Transverse colon (tissue), 4 donors: Measurements from ENCODE around the gene DKK1. TPM values are rescaled to one million over a fixed set of nuclear protein-coding genes. Genes with fewer than 3 reads are reported as not detected.
"Not testable (repeated sequence)": the region's sequence is repeated elsewhere in the genome, so short reads cannot be mapped to it uniquely, and the experiment has no call there.

Experiments used
- DNase-seq: peaks from one replicate; pipeline ENCODE4 v3.0.0-alpha.2; 2019
- H3K27ac ChIP-seq, 4 donors: fragments of 200-600 bp; sonication (generic); 2 replicates each; pipeline ENCODE4 v1.5.1; 2016 to 2018; ENCODE audit warnings: inconsistent platforms in 4 of 4
- H3K27me3 ChIP-seq: fragments of 200-600 bp; sonication (generic); 2 replicates; pipeline ENCODE4 v1.5.1; 2017; ENCODE audit warnings: inconsistent platforms
- H3K36me3 ChIP-seq, 4 donors: fragments of 200-600 bp; sonication (generic); 2 replicates each; pipeline ENCODE4 v1.5.1; 2017 to 2019; ENCODE audit warnings: inconsistent platforms in 4 of 4
- H3K4me1 ChIP-seq, 4 donors: fragments of 200-600 bp; sonication (generic); 2 replicates each; pipeline ENCODE4 v1.5.1; 2017 to 2020; ENCODE audit warnings: inconsistent platforms in 4 of 4
- H3K4me3 ChIP-seq, 4 donors: fragments of 200-600 bp; sonication (generic); 1 replicate in 1 of 4; 2 replicates in 3 of 4; pipeline versions ENCODE4 v1.5.1 to v1.6.1; 2017 to 2019; ENCODE audit warnings: inconsistent platforms in 4 of 4
- H3K9me3 ChIP-seq, 2 donors: fragments of 200-600 bp; sonication (generic); 2 replicates each; pipeline ENCODE4 v1.5.1; 2017 to 2019; ENCODE audit warnings: inconsistent platforms in 2 of 2
- CTCF ChIP-seq, 5 experiments: fragments of 200-600 bp in 3 of 5; fragments of 450-650 bp in 2 of 5; sonication (generic) in 3 of 5; IDR thresholded peaks; 1 replicate in 2 of 5; 2 replicates in 3 of 5; pipeline ENCODE4 v1.5.1; 2016 to 2017; ENCODE audit warnings: antibody characterized with exemption in 5 of 5, inconsistent platforms in 3 of 5, mild to moderate bottlenecking in 2 of 5, moderate library complexity in 1 of 5
- EP300 ChIP-seq: sonication (generic); formaldehyde crosslinking; IDR thresholded peaks from one replicate; pipeline ENCODE4 v1.6.1; 2017; ENCODE audit warnings: antibody characterized with exemption, low read depth
- POLR2A ChIP-seq: fragments of 450-650 bp; IDR thresholded peaks from one replicate; pipeline ENCODE4 v1.6.1; 2016; ENCODE audit warnings: antibody characterized with exemption, mild to moderate bottlenecking, moderate library complexity
- POLR2AphosphoS5 ChIP-seq, 3 donors: sonication (generic); formaldehyde crosslinking; IDR thresholded peaks; one replicate each; pipeline ENCODE4 v1.6.1; 2016; ENCODE audit warnings: antibody characterized with exemption in 3 of 3
- WGBS, 2 donors: methylation state at CpG; one replicate each; pipeline ENCODE4 v1.1.5; 2018; ENCODE audit warnings: low coverage in 1 of 2; 5-methylcytosine and 5-hydroxymethylcytosine counted together
- in situ Hi-C, 4 donors: fragments of 200-750 bp; cut with MboI; loops; one replicate each; pipeline versions ENCODE4 v1.15.0 to v1.15.1; 2017; ENCODE audit warnings: low sequenced_read_pairs in 3 of 4, low pct_ligation_motif_present in 1 of 4, low pct_unique_long_range_greater_than_20kb in 1 of 4
- intact Hi-C: fragments of 100-400 bp; cut with DNase I; formaldehyde crosslinking; loops from one replicate; pipeline ENCODE4 v1.15.1; 2023; ENCODE audit warnings: low total_unique reads
- total RNA-seq, 4 donors: library from RNA; depleted of rRNA; stranded (reverse); fragments of >200 nt; gene quantifications; one replicate each; pipeline ENCODE4 v1.1.0, GENCODE V29; 2016

DKK1 gene
- total RNA-seq, 4 donors from 2014 or later: 0.27 TPM; not detected in 3

- no peaks in the 10 kb centered on the region for H3K4me1 ChIP-seq
- in situ Hi-C loops: no loop called here
- no peak overlapping the region for H3K4me3 ChIP-seq
- H3K36me3 ChIP-seq: no peaks in the 10 kb centered on the region
- no peaks in the 10 kb centered on the region for H3K9me3 ChIP-seq
- H3K27me3 ChIP-seq: no peaks in the 10 kb centered on the region
- H3K27ac ChIP-seq: no peak overlapping the region
- 67 to 68% methylated on average over 2 of the region's 2 CpGs for WGBS, 2 donors
- intact Hi-C loops: no loop called here
- no peak for TF ChIP-seq CTCF (IDR thresholded peaks at IDR 0.05)
- TF ChIP-seq EP300: no peak
- TF ChIP-seq POLR2AphosphoS5 (IDR thresholded peaks at IDR 0.05): no peak
- no peak for TF ChIP-seq POLR2A
- DNase-seq: no peak
Observed at GRCh38 chr10:52351914-52352330, 37.8 kb downstream of the DKK1 start.

DNA sequence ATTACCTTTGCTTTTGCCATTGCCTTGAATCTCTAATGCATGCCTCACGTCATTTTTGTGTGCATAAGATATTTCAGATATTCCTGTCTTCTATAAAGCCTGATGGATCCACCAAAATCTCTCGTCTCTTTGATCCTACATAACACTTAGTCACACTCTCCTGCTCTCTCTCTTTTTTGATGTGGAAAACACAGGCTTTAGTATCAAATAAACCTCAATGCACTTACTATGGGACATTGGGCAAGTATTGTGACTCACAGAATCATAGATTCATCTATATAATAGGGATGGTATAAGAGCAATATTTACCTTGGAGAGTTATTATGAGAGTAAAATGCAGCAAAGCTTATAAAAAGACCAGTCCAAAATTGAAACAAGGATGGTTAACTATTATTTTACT lies 39.1 kb downstream of the DKK1 start:
- Histone ChIP-seq H3K27me3 (no peaks in the 10 kb centered on the region), H3K4me1 (no peaks in the 10 kb centered on the region), H3K27ac (no peak overlapping the region), H3K36me3 (no peaks in the 10 kb centered on the region), H3K9me3 (no peaks in the 10 kb centered on the region), H3K4me3 (no peak overlapping the region)
- in situ Hi-C loops: no loop called here
- intact Hi-C loops: no loop called here
- TF ChIP-seq POLR2A (no peak), CTCF (IDR thresholded peaks at IDR 0.05) (no peak), POLR2AphosphoS5 (IDR thresholded peaks at IDR 0.05) (no peak), EP300 (no peak)
- no peak for DNase-seq
- 75 to 89% methylated on average over 2 of the region's 2 CpGs for WGBS, 2 donors

DNA sequence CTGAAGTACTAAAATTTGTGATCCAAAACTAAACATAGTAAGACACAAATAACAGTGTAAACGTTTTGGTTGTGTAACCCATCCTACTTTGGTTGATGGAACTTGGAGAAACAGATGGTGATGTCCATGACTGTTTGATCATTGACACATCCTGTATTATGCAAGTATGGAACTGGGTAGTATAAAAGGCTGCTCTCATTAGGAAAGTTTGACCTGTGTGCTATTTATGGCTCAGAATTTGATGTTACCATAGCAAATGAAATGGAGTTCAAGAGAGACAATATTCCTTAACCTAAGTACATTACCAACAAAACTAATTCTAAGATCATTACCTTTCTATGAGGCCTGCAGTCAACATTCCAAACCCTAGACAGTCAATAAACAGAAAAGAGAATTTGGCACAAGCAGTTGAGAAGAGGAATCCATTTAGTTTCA lies 39.9 kb downstream of the DKK1 start:
- no peaks in the 10 kb centered on the region for H3K27me3 ChIP-seq
- in situ Hi-C loops: no loop called here
- TF ChIP-seq POLR2A: no peak
- no peaks in the 10 kb centered on the region for H3K36me3 ChIP-seq
- no peaks in the 10 kb centered on the region for H3K9me3 ChIP-seq
- H3K27ac ChIP-seq: no peak overlapping the region
- 22 to 29% methylated on average over 1 of the region's 1 CpG for WGBS, 2 donors
- no peak for DNase-seq
- intact Hi-C loops: no loop called here
- H3K4me3 ChIP-seq: no peak overlapping the region
- H3K4me1 ChIP-seq: no peaks in the 10 kb centered on the region

- WGBS, 2 donors: 39 to 52% methylated on average over 2 of the region's 2 CpGs
- in situ Hi-C loops: no loop called here
- Histone ChIP-seq H3K9me3 (no peaks in the 10 kb centered on the region), H3K27me3 (no peaks in the 10 kb centered on the region), H3K4me1 (no peaks in the 10 kb centered on the region), H3K36me3 (no peaks in the 10 kb centered on the region), H3K27ac (no peak overlapping the region), H3K4me3 (no peak overlapping the region)
- DNase-seq: no peak
- intact Hi-C loops: no loop called here
- TF ChIP-seq EP300 (no peak), CTCF (IDR thresholded peaks at IDR 0.05) (no peak), POLR2AphosphoS5 (IDR thresholded peaks at IDR 0.05) (no peak), POLR2A (no peak)
Observed at GRCh38 chr10:52357971-52358370, 43.9 kb downstream of the DKK1 start.

GRCh38 chr10:52359441-52359840 lies 45.4 kb downstream of the DKK1 start:
- no peak for DNase-seq
- WGBS, 2 donors: 73 to 86% methylated on average over 1 of the region's 1 CpG
- intact Hi-C loops (no loop called here), in situ Hi-C loops (no loop called here)
- H3K36me3 ChIP-seq: no peaks in the 10 kb centered on the region
- H3K27ac ChIP-seq: no peak overlapping the region
- H3K4me3 ChIP-seq: no peak overlapping the region
- no peaks in the 10 kb centered on the region for H3K9me3 ChIP-seq
- H3K4me1 ChIP-seq: no peaks in the 10 kb centered on the region
- TF ChIP-seq POLR2A (no peak), CTCF (IDR thresholded peaks at IDR 0.05) (no peak), EP300 (no peak), POLR2AphosphoS5 (IDR thresholded peaks at IDR 0.05) (no peak)
- no peaks in the 10 kb centered on the region for H3K27me3 ChIP-seq

DNA sequence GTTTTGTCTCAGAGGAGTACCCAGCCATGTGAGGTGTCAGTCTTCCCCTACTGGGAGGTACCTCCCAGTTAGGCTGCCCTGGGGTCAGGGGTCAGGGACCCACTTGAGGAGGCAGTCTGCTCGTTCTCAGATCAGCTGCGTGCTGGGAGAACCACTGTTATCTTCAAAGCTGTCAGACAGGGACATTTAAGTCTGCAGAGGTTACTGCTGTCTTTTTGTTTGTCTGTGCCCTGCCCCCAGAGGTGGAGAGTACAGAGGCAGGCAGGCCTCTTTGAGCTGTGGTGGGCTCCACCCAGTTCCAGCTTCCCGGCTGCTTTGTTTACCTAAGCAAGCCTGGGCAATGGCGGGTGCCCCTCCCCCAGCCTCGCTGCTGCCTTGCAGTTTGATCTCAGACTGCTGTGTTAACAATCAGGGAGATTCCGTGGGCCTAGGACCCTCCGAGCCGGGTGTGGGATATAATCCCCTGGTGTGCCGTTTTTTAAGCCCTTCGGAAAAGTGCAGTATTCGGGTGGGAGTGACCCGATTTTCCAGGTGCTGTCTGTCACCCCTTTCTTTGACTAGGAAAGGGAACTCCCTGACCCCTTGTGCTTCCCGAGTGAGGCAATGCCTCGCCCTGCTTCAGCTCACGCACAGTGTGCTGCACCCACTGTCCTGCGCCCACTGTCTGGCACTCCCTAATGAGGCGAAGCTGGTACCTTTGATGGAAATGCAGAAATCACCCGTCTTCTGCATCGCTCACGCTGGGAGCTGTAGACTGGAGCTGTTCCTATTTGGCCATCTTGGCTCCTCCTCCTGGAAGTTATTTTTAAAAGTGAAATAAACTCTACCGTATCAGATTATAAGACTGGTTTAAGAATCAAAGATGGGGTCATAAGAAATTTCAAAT lies 51.7 kb downstream of the DKK1 start:
- in situ Hi-C loops, H3K36me3 ChIP-seq: not testable (repeated sequence)

More for the DNA sequence above, 51.7 kb downstream of the DKK1 start:
- intact Hi-C loops, H3K4me3 ChIP-seq, H3K9me3 ChIP-seq, H3K4me1 ChIP-seq, DNase-seq, H3K27me3 ChIP-seq, H3K27ac ChIP-seq: not testable (repeated sequence)
- WGBS, 2 donors: 84 to 95% methylated on average over 7 to 21 of the region's 21 CpGs
